ENCODE results near the gene SPRYD4.

- no peak for TF ChIP-seq PPARA (CRISPR knock-in tag; IDR thresholded peaks at IDR 0.05; ENCODE audit: borderline replicate concordance)
- no peak for TF ChIP-seq ARNTL (CRISPR knock-in tag; IDR thresholded peaks at IDR 0.05; ENCODE audit: borderline replicate concordance, low read depth)
These were observed 33.5 kb upstream of the SPRYD4 start for GRCh38 chr12:56434828-56435227.

Data from SK-N-SH treated with all-trans-retinoic acid at 6 μM for 48 hours (cell line).